Endothelial cell (in vitro differentiated cells): ENCODE measurements around the gene TAS1R3. TPM values are rescaled to one million over a fixed set of nuclear protein-coding genes. Genes with fewer than 3 reads are reported as not detected.

ENCODE experiments used
- DNase-seq: peaks from one replicate; pipeline ENCODE4 v3.0.0; 2021; ENCODE audit warnings: low spot score
- H3K27ac Mint-ChIP-seq: one replicate; pipeline ENCODE4 v1.8.0; 2021; ENCODE audit warnings: mixed read lengths, inconsistent platforms; ENCODE audit not compliant: unreplicated experiment
- H3K27me3 Mint-ChIP-seq: one replicate; pipeline ENCODE4 v1.8.0; 2021; ENCODE audit warnings: mild to moderate bottlenecking, moderate library complexity, mixed read lengths, inconsistent platforms; ENCODE audit not compliant: unreplicated experiment
- H3K36me3 Mint-ChIP-seq: one replicate; pipeline ENCODE4 v1.8.0; 2021; ENCODE audit warnings: mild to moderate bottlenecking, low read depth, mixed read lengths, inconsistent platforms; ENCODE audit not compliant: unreplicated experiment
- H3K4me1 Mint-ChIP-seq: one replicate; pipeline ENCODE4 v1.8.0; 2021; ENCODE audit warnings: mild to moderate bottlenecking, mixed read lengths, inconsistent platforms; ENCODE audit not compliant: unreplicated experiment
- H3K4me3 Mint-ChIP-seq: one replicate; pipeline ENCODE4 v1.8.0; 2021; ENCODE audit warnings: mild to moderate bottlenecking, mixed read lengths, inconsistent platforms; ENCODE audit not compliant: unreplicated experiment
- H3K9me3 Mint-ChIP-seq: one replicate; pipeline ENCODE4 v1.8.0; 2021; ENCODE audit warnings: mixed read lengths, inconsistent platforms; ENCODE audit not compliant: unreplicated experiment
- CTCF ChIP-seq: fragments of 200-600 bp; sonication (generic); IDR thresholded peaks from one replicate; pipeline ENCODE4 v1.5.0; 2021; ENCODE audit warnings: antibody characterized with exemption; ENCODE audit not compliant: unreplicated experiment
- total RNA-seq: library from RNA; stranded (reverse); fragmentation: NEBNext Ultra II Directional; extraction: Animal tissue kit (Norgen Biotek cat#: 25700); gene quantifications from one replicate; pipeline ENCODE4 v1.2.1, GENCODE V29; 2021; ENCODE audit not compliant: unreplicated experiment

The TAS1R3 gene
- total RNA-seq, 1 donor from 2014 or later, result 1.2 TPM

DNA sequence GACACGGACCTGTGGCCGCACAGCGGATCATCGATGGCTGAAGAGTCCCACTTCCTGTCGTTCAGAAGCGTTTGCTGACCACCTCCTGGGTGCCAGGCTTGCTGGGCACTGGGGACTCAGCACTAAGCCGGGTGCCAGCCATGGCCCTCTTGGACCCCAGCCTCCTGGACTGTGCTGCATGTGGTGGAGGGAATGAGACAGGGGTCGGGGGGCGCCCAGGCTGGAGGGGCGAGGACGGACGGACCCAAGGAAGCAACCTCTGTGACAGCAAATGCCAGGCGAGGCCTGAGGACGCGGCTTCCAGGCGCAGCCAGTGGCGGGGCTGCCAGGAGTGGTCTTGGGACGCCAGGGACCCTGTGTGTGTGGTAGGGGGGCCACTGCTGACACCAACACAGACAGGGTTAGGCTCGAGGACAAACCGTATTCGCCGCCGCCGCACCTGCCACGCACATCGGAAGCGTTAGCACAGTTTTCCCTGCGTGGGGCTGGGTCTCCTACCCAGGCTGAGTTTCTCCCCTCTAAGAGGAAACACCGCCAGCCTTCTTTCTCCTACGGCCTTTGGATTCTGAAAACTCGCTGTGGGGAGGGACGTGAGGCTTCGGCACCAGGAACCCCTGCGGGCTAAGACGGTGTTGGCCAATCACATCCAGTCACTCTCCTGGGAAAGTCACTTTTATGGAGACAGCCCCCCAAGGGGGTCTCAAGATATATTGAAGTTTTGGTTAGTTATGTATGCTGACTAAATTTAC, 30.3 kb downstream of the TAS1R3 start:
- TF ChIP-seq CTCF, result no peak
- Mint-ChIP-seq H3K4me1 (no peaks in the 10 kb centered on the region), H3K27ac (peak overlapping the region; percentile 36), H3K4me3 (no peak overlapping the region), H3K36me3 (no peaks in the 10 kb centered on the region), H3K27me3 (peaks cover 16% of the 10 kb centered on the region), H3K9me3 (no peaks in the 10 kb centered on the region)
- no peak for DNase-seq

GRCh38 chr1:1361982-1362423, 30.9 kb downstream of the TAS1R3 start:
- Mint-ChIP-seq H3K36me3 (no peaks in the 10 kb centered on the region), H3K9me3 (no peaks in the 10 kb centered on the region), H3K4me1 (no peaks in the 10 kb centered on the region), H3K27me3 (peaks cover 16% of the 10 kb centered on the region), H3K4me3 (peak overlapping the region; percentile 31), H3K27ac (peak overlapping the region; percentile 52)
- DNase-seq, result no peak
- no peak for TF ChIP-seq CTCF

DNA sequence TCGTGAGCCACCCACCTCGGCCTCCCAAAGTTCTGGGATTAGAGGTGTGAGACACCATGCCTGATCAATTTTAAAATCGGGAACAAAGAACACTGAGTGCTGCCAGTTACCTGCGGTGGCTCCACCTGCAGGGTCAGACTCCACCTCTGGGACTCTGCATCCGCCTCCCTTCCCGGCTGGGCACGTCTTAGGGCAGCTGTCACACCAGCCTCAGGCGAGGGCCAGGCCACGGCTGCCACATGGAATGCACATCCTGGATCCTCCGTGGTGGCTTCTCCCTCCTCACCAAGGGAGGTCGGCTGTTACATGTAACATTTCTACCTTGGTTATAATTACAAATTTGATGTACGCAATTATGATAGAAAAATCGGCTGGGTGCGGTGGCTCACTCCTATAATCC, 33.2 kb downstream of the TAS1R3 start:
- TF ChIP-seq CTCF, result no peak
- no peaks in the 10 kb centered on the region for H3K9me3 Mint-ChIP-seq
- H3K27ac Mint-ChIP-seq, result no peak overlapping the region
- H3K27me3 Mint-ChIP-seq, result peaks cover 10% of the 10 kb centered on the region
- DNase-seq, result no peak
- no peaks in the 10 kb centered on the region for H3K36me3 Mint-ChIP-seq
- H3K4me3 Mint-ChIP-seq, result no peak overlapping the region
- H3K4me1 Mint-ChIP-seq, result no peaks in the 10 kb centered on the region

- Mint-ChIP-seq H3K4me1 (no peaks in the 10 kb centered on the region), H3K27ac (no peak overlapping the region), H3K4me3 (no peak overlapping the region)
Observed at GRCh38 chr1:1365875-1366698, 35.0 kb downstream of the TAS1R3 start.

More at GRCh38 chr1:1365875-1366698, 35.0 kb downstream of the TAS1R3 start:
- DNase-seq, result no peak
- peaks cover 4% of the 10 kb centered on the region for H3K27me3 Mint-ChIP-seq
- H3K36me3 Mint-ChIP-seq, result no peaks in the 10 kb centered on the region
- no peaks in the 10 kb centered on the region for H3K9me3 Mint-ChIP-seq
- TF ChIP-seq CTCF, result no peak
